GM18909 (cell line): ENCODE measurements around the gene INPP5E.
"Not testable (repeated sequence)": the region's sequence is repeated elsewhere in the genome, so short reads cannot be mapped to it uniquely, and the experiment has no call there.

ENCODE experiments used
- ATAC-seq: cut with Tn5 transposase; IDR thresholded peaks from one replicate; pipeline ENCODE4 v1.9.1; 2021; ENCODE audit warnings: mild to moderate bottlenecking; ENCODE audit not compliant: unreplicated experiment, poor library complexity

The INPP5E gene

DNA sequence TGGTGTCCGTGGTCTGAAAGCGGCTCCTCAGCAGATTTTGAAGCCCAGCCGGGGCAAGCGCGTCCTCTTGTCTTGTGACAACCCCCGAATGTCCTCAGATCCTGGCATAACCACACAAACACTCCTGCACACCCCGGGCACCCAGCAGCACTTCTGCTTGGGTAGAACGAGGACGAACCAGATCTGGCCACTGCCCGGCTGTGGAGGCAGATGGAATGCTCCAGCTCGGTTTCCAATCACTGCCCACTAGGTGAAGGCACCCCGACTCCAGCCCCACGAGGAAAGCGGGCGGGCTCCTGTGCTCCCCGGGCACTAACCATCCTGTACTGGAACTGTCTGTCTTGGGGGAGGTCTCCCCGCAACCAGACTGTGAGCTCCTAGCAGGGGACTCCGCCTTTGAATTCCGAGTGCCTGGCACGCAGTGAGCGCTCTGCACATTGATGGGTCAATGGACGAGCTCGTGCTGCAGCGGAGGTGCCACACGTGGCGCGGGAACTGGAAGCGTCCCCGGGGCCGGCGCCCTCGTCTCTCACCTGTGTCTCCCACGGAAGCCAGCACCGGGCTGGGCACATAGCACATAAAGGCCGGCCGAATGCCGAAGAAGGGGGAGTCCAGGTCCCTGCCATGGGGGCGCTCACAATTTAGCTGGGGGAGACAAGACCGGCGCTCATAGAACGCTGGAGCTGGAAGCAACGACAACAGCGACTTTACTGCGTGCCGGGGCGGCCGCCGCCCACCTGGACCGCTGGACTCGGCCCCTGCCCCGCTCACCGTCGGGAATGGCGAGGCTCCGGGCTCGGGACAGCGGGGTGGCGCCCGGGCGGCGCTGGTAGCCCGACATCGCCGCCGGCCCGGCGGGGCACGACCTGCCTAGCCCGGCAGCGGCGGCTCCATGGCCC is 29.8 kb downstream of the INPP5E start:
- ATAC-seq, result peak; percentile 25

- no peak for ATAC-seq
These were observed 31.7 kb downstream of the INPP5E start for GRCh38 chr9:136407911-136408310.

- not testable (repeated sequence) for ATAC-seq
These were observed 32.6 kb downstream of the INPP5E start for GRCh38 chr9:136407061-136407460.

GRCh38 chr9:136405904-136406303 is 33.7 kb downstream of the INPP5E start:
- ATAC-seq, result not testable (repeated sequence)

GRCh38 chr9:136405481-136405880 is 34.2 kb downstream of the INPP5E start:
- ATAC-seq, result no peak

GRCh38 chr9:136404801-136405136 is 34.9 kb downstream of the INPP5E start:
- ATAC-seq, result no peak

GRCh38 chr9:136403915-136404800 is 35.5 kb downstream of the INPP5E start:
- ATAC-seq, result no peak

DNA sequence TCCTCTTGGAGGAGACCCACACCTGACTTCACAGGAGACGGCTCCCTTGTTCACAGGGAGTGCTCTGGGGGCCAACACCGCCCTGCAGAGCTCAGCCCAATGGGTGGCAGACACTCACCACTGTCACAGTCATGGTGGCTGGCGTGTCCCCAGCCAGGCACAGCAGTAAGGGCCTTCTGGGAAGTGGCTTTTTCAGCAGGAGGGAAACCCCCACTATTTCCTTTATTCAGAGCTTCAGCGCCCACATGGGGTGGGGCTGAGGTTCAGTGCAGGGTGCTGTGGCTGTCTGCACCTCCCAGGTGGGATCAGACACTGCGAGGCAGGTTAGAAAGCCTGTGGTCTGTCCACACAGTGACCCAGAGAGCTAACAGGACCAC is 36.1 kb downstream of the INPP5E start:
- ATAC-seq, result no peak

- no peak for ATAC-seq
These were observed 37.6 kb downstream of the INPP5E start for GRCh38 chr9:136402067-136402466.

DNA sequence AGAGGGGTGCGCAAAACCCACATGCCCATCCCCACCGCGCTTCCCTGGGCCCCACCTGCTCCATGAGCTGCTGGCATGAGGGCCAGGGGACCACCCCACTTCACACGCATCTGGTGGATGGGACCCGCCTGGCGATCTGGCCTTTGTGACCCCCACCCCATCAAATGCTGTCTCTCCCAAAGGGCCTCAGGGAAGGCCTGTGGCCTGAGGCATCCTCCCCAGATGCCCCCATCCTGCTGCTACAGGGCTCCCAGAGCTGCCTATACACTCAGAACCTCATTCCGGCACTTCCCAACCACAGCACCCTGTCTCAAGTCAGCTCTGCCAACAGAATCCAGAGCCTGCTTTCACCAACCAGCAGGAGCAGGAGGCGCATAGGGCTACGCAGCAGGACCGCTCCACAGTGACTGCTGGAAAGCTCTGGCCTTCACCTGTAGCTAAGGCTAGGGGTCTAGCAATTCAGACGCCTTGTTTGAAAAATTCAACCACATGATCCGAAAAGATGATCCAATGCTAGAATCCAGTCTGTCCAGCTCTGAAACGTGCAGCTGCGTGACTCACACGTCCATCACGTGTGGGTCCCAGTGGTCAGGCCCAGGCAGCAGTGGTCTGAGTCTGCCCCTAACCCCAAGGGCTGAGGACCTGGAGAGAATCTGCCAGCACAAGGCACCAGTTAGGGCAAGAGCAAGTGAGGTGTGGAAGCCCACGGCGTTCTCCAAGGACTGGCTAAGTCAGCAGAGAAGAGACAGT is 38.3 kb downstream of the INPP5E start:
- no peak for ATAC-seq

DNA sequence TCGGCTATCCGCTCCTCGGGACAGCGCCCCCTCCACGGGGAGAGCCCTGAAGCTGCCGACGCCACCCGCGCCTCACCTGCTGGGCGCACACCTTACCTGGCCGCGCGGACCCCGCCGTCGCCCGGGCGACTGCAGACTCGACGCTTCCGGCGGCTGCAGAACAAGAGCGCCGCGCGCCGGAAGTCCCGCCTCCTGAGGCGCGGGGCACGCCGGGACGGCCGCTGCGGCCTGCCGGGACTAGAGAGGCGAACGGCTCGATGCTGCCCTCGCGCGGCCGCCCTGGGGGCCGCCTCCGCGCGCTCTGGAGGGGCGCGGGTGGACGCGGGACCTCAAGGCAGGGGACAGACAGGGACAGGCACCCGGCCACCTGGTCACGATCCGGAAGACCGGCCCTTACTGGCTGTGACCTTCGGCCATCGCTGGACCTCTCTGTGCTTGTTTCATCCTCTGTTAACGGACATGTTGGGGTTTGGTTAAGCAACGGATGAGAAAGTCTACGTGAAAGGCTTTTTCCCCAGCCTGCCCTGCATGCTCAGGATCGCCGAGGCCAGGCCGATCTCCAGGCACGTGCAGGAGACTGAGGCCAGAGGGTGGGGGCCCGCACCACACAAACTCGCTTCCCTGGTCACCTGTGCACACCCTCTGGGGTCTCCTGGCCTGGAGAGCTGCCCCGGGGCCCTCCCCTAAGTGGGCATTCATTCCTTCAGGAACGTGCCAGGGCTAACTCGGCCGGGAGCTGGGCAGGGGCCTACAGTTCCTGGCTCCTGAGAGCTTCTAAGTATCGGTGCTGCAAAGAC is 39.4 kb downstream of the INPP5E start, which contains the start of gene SNAPC4:
SNAPC4 (minus strand) TSS at position 133 of the 797 bp plus-strand sequence. CDS start 1,742 bp downstream, outside the sequence.
- ATAC-seq, result peak; percentile 79

GRCh38 chr9:136399176-136400037 is 40.2 kb downstream of the INPP5E start:
- peak; percentile 30 for ATAC-seq

GRCh38 chr9:136398286-136398685 is 41.4 kb downstream of the INPP5E start:
- no peak for ATAC-seq

- ATAC-seq, result no peak
These were observed 42.0 kb downstream of the INPP5E start for GRCh38 chr9:136397643-136398042.

DNA sequence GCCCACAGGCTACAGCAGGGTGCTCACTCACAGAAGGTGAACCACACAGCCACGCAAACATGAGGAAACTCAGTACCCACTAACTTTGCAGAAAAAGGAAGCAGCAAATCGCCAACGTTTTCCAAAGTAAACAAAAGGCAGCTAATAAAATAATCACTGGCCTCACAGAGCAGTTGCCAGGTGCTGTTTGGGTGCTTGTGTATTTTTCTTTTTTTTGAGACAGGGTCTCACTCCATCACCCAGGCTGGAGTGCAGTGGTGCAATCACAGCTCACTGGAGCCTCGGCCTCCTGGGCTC is 43.5 kb downstream of the INPP5E start:
- no peak for ATAC-seq

GRCh38 chr9:136395345-136396218 is 44.1 kb downstream of the INPP5E start:
- ATAC-seq, result no peak

DNA sequence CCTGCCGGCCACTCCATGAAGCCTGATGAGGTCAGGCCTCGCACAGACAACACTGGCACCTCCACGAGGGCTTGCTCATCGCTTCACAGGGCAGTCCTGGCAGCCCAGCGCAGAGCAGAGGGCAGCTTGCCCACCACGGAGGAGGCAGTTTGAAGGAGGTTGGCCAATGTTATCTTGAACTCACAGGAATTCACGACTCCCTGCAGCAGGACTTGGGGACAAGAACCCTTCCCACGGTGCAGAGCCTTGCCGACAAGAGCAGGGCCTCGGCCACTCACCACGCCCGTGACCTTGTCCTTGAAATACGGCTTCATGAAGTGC is 44.7 kb downstream of the INPP5E start:
- ATAC-seq, result no peak

DNA sequence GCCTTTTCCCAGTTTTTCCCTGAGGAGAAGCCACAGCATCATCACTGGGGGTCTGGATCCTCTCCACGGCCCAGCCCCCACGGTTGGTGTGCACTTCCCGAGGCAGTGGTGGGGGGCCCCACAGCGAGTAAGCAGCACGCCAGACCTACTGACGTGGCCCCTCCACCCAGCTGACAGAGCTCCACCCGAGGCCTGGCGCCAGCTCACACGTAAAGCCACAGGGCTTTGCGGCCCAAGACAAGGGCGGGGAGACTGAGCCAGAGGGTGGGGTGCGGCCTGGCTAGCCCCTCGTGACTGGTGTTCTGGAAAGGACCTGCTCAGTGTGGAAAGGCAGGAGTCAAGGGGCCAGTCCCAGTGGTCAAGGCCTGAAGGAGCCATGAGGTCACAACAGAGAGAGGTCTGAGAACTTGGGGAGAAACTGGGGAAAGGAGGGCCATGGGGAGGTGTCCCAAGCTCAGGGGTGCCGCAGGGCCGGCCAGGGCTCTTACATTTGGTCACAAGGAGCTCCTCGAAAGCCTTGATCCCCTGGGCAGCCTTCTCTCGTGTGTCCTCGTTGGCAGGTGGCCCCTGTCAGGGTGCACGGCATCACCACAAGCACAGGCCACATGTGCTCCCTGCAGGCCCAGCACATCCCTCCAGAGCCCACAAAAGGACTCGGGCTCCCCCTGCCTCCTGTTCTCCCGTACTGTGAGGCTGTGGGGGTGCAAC is 45.2 kb downstream of the INPP5E start:
- no peak for ATAC-seq
